ENCODE results near the gene THADA.
"Not testable (repeated sequence)": the region's sequence is repeated elsewhere in the genome, so short reads cannot be mapped to it uniquely, and the experiment has no call there.

The THADA gene

GRCh38 chr2:43461453-43462073 is 134.3 kb downstream of the THADA start:
- DNase-seq (no peak), ATAC-seq (no peak)

- DNase-seq: no peak
- no peak for ATAC-seq
Observed at GRCh38 chr2:43460611-43461365, 135.1 kb downstream of the THADA start.

- DNase-seq (no peak), ATAC-seq (no peak)
Observed at GRCh38 chr2:43460174-43460546, 135.7 kb downstream of the THADA start.

- ATAC-seq (no peak), DNase-seq (no peak)
Observed at GRCh38 chr2:43459446-43460173, 136.2 kb downstream of the THADA start.

GRCh38 chr2:43458014-43458628 is 137.7 kb downstream of the THADA start:
- no peak for DNase-seq
- ATAC-seq: no peak

- DNase-seq (no peak), ATAC-seq (no peak)
Observed at GRCh38 chr2:43455731-43456642, 139.9 kb downstream of the THADA start.

- DNase-seq (no peak), ATAC-seq (no peak)
Observed at GRCh38 chr2:43455296-43455695, 140.5 kb downstream of the THADA start.

- no peak for DNase-seq
- no peak for ATAC-seq
Observed at GRCh38 chr2:43454791-43455190, 141.0 kb downstream of the THADA start.

- no peak for ATAC-seq
- no peak for DNase-seq
Observed at GRCh38 chr2:43453179-43454170, 142.4 kb downstream of the THADA start.

- DNase-seq: no peak
- ATAC-seq: no peak
Observed at GRCh38 chr2:43452318-43452731, 143.5 kb downstream of the THADA start.

- ATAC-seq: no peak
Observed at GRCh38 chr2:43450617-43451016, 145.2 kb downstream of the THADA start.

GRCh38 chr2:43448822-43449110 is 147.1 kb downstream of the THADA start:
- ATAC-seq (no peak), DNase-seq (no peak)

More at GRCh38 chr2:43450617-43451016, 145.2 kb downstream of the THADA start:
- no peak for DNase-seq

- ATAC-seq: no peak
- no peak for DNase-seq
Observed at GRCh38 chr2:43448011-43448821, 147.6 kb downstream of the THADA start.

GRCh38 chr2:43446755-43447154 is 149.1 kb downstream of the THADA start:
- not testable (repeated sequence) for ATAC-seq, DNase-seq

GRCh38 chr2:43445781-43446180 is 150.1 kb downstream of the THADA start:
- DNase-seq: no peak
- no peak for ATAC-seq

GRCh38 chr2:43444989-43445645 is 150.7 kb downstream of the THADA start:
- ATAC-seq (no peak), DNase-seq (no peak)

- no peak for DNase-seq
- no peak for ATAC-seq
Observed at GRCh38 chr2:43443282-43443681, 152.6 kb downstream of the THADA start.

- DNase-seq (no peak), ATAC-seq (no peak)
Observed at GRCh38 chr2:43441195-43441594, 154.6 kb downstream of the THADA start.

All from stimulated activated naive CD8-positive, alpha-beta T cell treated with anti-CD3 and anti-CD28 coated beads, Interleukin-15, Interleukin-2, amounts not matched to agents 100 U/mL and 50 U/mL, for 24 hours (primary cell).